H9 (cell line): ENCODE measurements around the gene SYT3. TPM values are rescaled to one million over a fixed set of nuclear protein-coding genes. Genes with fewer than 3 reads are reported as not detected.

Experiments
- DNase-seq: peaks from one replicate; pipeline ENCODE4 v3.0.0-alpha.2; 2017
- H2AFZ ChIP-seq: one replicate; pipeline ENCODE4 v1.6.1; 2013; ENCODE audit warnings: mild to moderate bottlenecking, low read length, control low read depth, moderate library complexity
- H2AK5ac ChIP-seq: 2 replicates; pipeline ENCODE4 v1.6.1; 2013; ENCODE audit warnings: low read length, control low read depth, mixed read lengths; ENCODE audit not compliant: insufficient read length
- H2BK120ac ChIP-seq: one replicate; pipeline ENCODE4 v1.6.1; 2013; ENCODE audit warnings: low read depth, mild to moderate bottlenecking, low read length, control low read depth, inconsistent platforms; ENCODE audit not compliant: poor library complexity, severe bottlenecking
- H2BK12ac ChIP-seq: 2 replicates; pipeline ENCODE4 v1.6.1; 2013; ENCODE audit warnings: low read length, control low read depth, mixed read lengths, low read depth; ENCODE audit not compliant: insufficient read length
- H2BK15ac ChIP-seq: 2 replicates; pipeline ENCODE4 v1.6.1; 2013; ENCODE audit warnings: low read depth, low read length, control low read depth
- H2BK20ac ChIP-seq: one replicate; pipeline ENCODE4 v1.6.1; 2013; ENCODE audit warnings: low read depth, mild to moderate bottlenecking, low read length, control low read depth, inconsistent platforms; ENCODE audit not compliant: poor library complexity, severe bottlenecking
- H2BK5ac ChIP-seq: 2 replicates; pipeline ENCODE4 v1.6.1; 2013; ENCODE audit warnings: low read length, control low read depth, mixed read lengths; ENCODE audit not compliant: insufficient read length
- H3K14ac ChIP-seq: 2 replicates; pipeline ENCODE4 v1.6.1; 2013; ENCODE audit warnings: low read length, control low read depth; ENCODE audit not compliant: insufficient read depth
- H3K18ac ChIP-seq: 2 replicates; pipeline ENCODE4 v1.6.1; 2013; ENCODE audit warnings: low read depth, mild to moderate bottlenecking, mixed read lengths, low read length, control low read depth; ENCODE audit not compliant: insufficient read length
- H3K23ac ChIP-seq: 2 replicates; pipeline ENCODE4 v1.6.1; 2013; ENCODE audit warnings: low read length, control low read depth, mixed read lengths, low read depth; ENCODE audit not compliant: insufficient read length
- H3K23me2 ChIP-seq: 2 replicates; pipeline ENCODE4 v1.6.1; 2013; ENCODE audit warnings: low read depth, mild to moderate bottlenecking, mixed read lengths, low read length, control low read depth; ENCODE audit not compliant: insufficient read length, poor library complexity, severe bottlenecking
- H3K27ac ChIP-seq: 2 replicates; pipeline ENCODE4 v1.5.1; 2013; ENCODE audit warnings: low read length, control low read depth, mixed read lengths, low read depth; ENCODE audit not compliant: insufficient read length
- H3K27me3 ChIP-seq: 2 replicates; pipeline ENCODE4 v1.6.1; 2013; ENCODE audit warnings: low read length, control low read depth, inconsistent platforms; ENCODE audit not compliant: insufficient read depth
- H3K4ac ChIP-seq: 2 replicates; pipeline ENCODE4 v1.6.1; 2013; ENCODE audit warnings: low read depth, mild to moderate bottlenecking, control low read depth, inconsistent platforms, low read length, moderate library complexity
- H3K4me1 ChIP-seq: 2 replicates; pipeline ENCODE4 v1.6.1; 2013; ENCODE audit warnings: low read length, control low read depth, inconsistent platforms; ENCODE audit not compliant: insufficient read depth
- H3K4me2 ChIP-seq: 2 replicates; pipeline ENCODE4 v1.6.1; 2013; ENCODE audit warnings: low read length, control low read depth, mixed read lengths; ENCODE audit not compliant: insufficient read length, insufficient read depth
- H3K56ac ChIP-seq: 2 replicates; pipeline ENCODE4 v1.6.1; 2013; ENCODE audit warnings: low read depth, mild to moderate bottlenecking, mixed read lengths, low read length, control low read depth; ENCODE audit not compliant: insufficient read length
- H3K79me1 ChIP-seq: 2 replicates; pipeline ENCODE4 v1.6.1; 2013; ENCODE audit warnings: low read depth, mild to moderate bottlenecking, moderate library complexity, low read length, control low read depth, inconsistent platforms; ENCODE audit not compliant: insufficient read depth, poor library complexity, severe bottlenecking
- H3K79me2 ChIP-seq: 2 replicates; pipeline ENCODE4 v1.6.1; 2013; ENCODE audit warnings: low read length, control low read depth, inconsistent platforms; ENCODE audit not compliant: insufficient read depth
- H3K9ac ChIP-seq: 2 replicates; pipeline ENCODE4 v1.6.1; 2013; ENCODE audit warnings: low read length, control low read depth, mixed read lengths; ENCODE audit not compliant: insufficient read length; ENCODE audit errors: extremely low read depth
- H3K9me3 ChIP-seq: one replicate; pipeline ENCODE4 v1.6.1; 2013; ENCODE audit warnings: low read depth, low read length, inconsistent platforms; ENCODE audit not compliant: control insufficient read depth
- H3T11ph ChIP-seq: one replicate; pipeline ENCODE4 v1.6.1; 2013; ENCODE audit warnings: mild to moderate bottlenecking, low read length, control low read depth, inconsistent platforms
- H4K20me1 ChIP-seq: one replicate; pipeline ENCODE4 v1.6.1; 2013; ENCODE audit not compliant: control insufficient read depth, insufficient read length, insufficient read depth
- H4K5ac ChIP-seq: 2 replicates; pipeline ENCODE4 v1.6.1; 2013; ENCODE audit warnings: low read depth, mild to moderate bottlenecking, mixed read lengths, low read length, control low read depth; ENCODE audit not compliant: insufficient read length
- H4K8ac ChIP-seq: replicated peaks from 2 replicates; pipeline ENCODE4 v1.6.1; 2013; ENCODE audit warnings: low read length, control low read depth, mixed read lengths, low read depth; ENCODE audit not compliant: insufficient read length
- H4K91ac ChIP-seq: 2 replicates; pipeline ENCODE4 v1.6.1; 2013; ENCODE audit warnings: low read depth, mild to moderate bottlenecking, moderate library complexity, mixed read lengths, low read length, control low read depth; ENCODE audit not compliant: insufficient read length
- H3K27ac Mint-ChIP-seq, 3 experiments: 2 replicates in 2 of 3; 3 replicates in 1 of 3; pipeline ENCODE4 v1.8.0; 2020 to 2021; ENCODE audit warnings: mixed read lengths in 3 of 3, mild to moderate bottlenecking in 1 of 3, moderate library complexity in 1 of 3
- H3K27me3 Mint-ChIP-seq: 2 replicates; pipeline ENCODE4 v1.8.0; 2021; ENCODE audit warnings: low read depth, mild to moderate bottlenecking, moderate library complexity, mixed read lengths
- H3K36me3 Mint-ChIP-seq, 3 experiments: 2 replicates in 2 of 3; 3 replicates in 1 of 3; pipeline ENCODE4 v1.8.0; 2020 to 2021; ENCODE audit warnings: low read depth in 3 of 3, mixed read lengths in 3 of 3; ENCODE audit not compliant: insufficient read depth in 1 of 3
- H3K4me1 Mint-ChIP-seq, 2 experiments: 2 replicates each; pipeline ENCODE4 v1.8.0; 2020; ENCODE audit warnings: mixed read lengths in 2 of 2
- H3K4me3 Mint-ChIP-seq, 2 experiments: 2 replicates in 1 of 2; 3 replicates in 1 of 2; pipeline ENCODE4 v1.8.0; 2020 to 2021; ENCODE audit warnings: mild to moderate bottlenecking in 2 of 2, mixed read lengths in 2 of 2, moderate library complexity in 1 of 2
- H3K9me3 Mint-ChIP-seq, 2 experiments: 2 replicates in 1 of 2; 3 replicates in 1 of 2; pipeline ENCODE4 v1.8.0; 2020; ENCODE audit warnings: mild to moderate bottlenecking in 2 of 2, mixed read lengths in 2 of 2, moderate library complexity in 1 of 2
- WGBS: extraction: QIAGEN DNeasy Blood & Tissue Kit; methylation state at CpG from one replicate; pipeline ENCODE4 v1.1.7; 2013; ENCODE audit warnings: missing lambda C conversion rate, low lambda C conversion rate, mixed read lengths; ENCODE audit not compliant: insufficient read length; ENCODE audit errors: extremely low coverage; 5-methylcytosine and 5-hydroxymethylcytosine counted together
- total RNA-seq: library from RNA; stranded (reverse); gene quantifications from 2 replicates; pipeline ENCODE4 v1.2.1, GENCODE V29; 2021
- TF ChIP-seq, protein P1 (sequence below): fragments of 200-600 bp; sonication (generic); conservative IDR thresholded peaks from 3 replicates; pipeline ENCODE4 v1.8.0; 2021; ENCODE audit warnings: antibody characterized with exemption, mild to moderate bottlenecking

SYT3 gene
- total RNA-seq, 1 experiment from 2014 or later, result 3.1 TPM

DNA sequence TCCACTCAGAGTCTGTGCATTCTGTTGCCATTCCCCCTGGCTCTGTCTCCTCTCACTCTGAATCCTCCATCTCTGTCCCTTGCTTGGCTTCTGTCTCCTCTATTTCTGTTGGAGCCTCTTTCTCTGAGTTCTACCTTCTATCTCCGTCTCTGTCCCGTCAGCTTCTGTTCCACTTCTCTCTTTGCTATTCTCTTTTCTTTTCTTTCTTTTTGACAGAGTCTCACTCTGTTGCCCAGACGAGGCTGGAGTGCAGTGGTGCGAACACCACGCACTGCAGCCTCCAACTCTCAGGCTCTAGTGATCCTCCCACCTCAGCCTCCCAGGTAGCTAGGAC is 37.6 kb downstream of the SYT3 start:
- no peak overlapping the region for H2BK120ac ChIP-seq
- Mint-ChIP-seq H3K27me3 (peaks cover 47% of the 10 kb centered on the region), H3K36me3 (peaks cover 4 to 10% (median 8%) of the 10 kb centered on the region in 3 experiments; a peak in 5 of 7 replicates), H3K27ac (no peak overlapping the region), H3K4me3 (no peak overlapping the region), H3K9me3 (peaks cover 20 to 21% of the 10 kb centered on the region in 2 experiments), H3K4me1 (peaks cover 0 to 5% of the 10 kb centered on the region in 2 experiments; a peak in 1 of 4 replicates)
- no peak overlapping the region for H2BK15ac ChIP-seq
- no peaks in the 10 kb centered on the region; the same call in 1 of the 2 replicates for H3K27me3 ChIP-seq
- H2AFZ ChIP-seq, result no peak overlapping the region
- no peak overlapping the region for H3K9ac ChIP-seq
- H3K23me2 ChIP-seq, result no peaks in the 10 kb centered on the region
- no peak overlapping the region for H4K8ac ChIP-seq
- H3T11ph ChIP-seq, result no peak overlapping the region
- H2BK12ac ChIP-seq, result no peak overlapping the region
- H3K4me1 ChIP-seq, result no peaks in the 10 kb centered on the region
- H3K27ac ChIP-seq, result no peak overlapping the region
- no peaks in the 10 kb centered on the region for H3K79me1 ChIP-seq
- no peak for DNase-seq
- no peaks in the 10 kb centered on the region for H4K20me1 ChIP-seq
- H3K56ac ChIP-seq, result no peak overlapping the region
- H2BK5ac ChIP-seq, result no peak overlapping the region
- no peak overlapping the region for H3K4me2 ChIP-seq
- no peak overlapping the region for H3K14ac ChIP-seq
- H2AK5ac ChIP-seq, result no peak overlapping the region
- WGBS, result no CpG with 5 or more reads among the region's 5 CpGs
- H4K5ac ChIP-seq, result no peak overlapping the region
- no peak overlapping the region for H3K18ac ChIP-seq
- H3K9me3 ChIP-seq, result no peaks in the 10 kb centered on the region
- no peak overlapping the region for H2BK20ac ChIP-seq
- H3K4ac ChIP-seq, result no peak overlapping the region
- H3K23ac ChIP-seq, result no peak overlapping the region
- TF ChIP-seq, protein P1, sequence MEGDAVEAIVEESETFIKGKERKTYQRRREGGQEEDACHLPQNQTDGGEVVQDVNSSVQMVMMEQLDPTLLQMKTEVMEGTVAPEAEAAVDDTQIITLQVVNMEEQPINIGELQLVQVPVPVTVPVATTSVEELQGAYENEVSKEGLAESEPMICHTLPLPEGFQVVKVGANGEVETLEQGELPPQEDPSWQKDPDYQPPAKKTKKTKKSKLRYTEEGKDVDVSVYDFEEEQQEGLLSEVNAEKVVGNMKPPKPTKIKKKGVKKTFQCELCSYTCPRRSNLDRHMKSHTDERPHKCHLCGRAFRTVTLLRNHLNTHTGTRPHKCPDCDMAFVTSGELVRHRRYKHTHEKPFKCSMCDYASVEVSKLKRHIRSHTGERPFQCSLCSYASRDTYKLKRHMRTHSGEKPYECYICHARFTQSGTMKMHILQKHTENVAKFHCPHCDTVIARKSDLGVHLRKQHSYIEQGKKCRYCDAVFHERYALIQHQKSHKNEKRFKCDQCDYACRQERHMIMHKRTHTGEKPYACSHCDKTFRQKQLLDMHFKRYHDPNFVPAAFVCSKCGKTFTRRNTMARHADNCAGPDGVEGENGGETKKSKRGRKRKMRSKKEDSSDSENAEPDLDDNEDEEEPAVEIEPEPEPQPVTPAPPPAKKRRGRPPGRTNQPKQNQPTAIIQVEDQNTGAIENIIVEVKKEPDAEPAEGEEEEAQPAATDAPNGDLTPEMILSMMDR, result no peak
- H3K79me2 ChIP-seq, result no peaks in the 10 kb centered on the region
- no peak overlapping the region for H4K91ac ChIP-seq
